Right forelimb (tissue), 1 donor: ENCODE results near the gene EHD1.

Experiments
- DNase-seq: peaks from one replicate; pipeline ENCODE4 v3.0.0-alpha.2; 2018

EHD1 gene

DNA sequence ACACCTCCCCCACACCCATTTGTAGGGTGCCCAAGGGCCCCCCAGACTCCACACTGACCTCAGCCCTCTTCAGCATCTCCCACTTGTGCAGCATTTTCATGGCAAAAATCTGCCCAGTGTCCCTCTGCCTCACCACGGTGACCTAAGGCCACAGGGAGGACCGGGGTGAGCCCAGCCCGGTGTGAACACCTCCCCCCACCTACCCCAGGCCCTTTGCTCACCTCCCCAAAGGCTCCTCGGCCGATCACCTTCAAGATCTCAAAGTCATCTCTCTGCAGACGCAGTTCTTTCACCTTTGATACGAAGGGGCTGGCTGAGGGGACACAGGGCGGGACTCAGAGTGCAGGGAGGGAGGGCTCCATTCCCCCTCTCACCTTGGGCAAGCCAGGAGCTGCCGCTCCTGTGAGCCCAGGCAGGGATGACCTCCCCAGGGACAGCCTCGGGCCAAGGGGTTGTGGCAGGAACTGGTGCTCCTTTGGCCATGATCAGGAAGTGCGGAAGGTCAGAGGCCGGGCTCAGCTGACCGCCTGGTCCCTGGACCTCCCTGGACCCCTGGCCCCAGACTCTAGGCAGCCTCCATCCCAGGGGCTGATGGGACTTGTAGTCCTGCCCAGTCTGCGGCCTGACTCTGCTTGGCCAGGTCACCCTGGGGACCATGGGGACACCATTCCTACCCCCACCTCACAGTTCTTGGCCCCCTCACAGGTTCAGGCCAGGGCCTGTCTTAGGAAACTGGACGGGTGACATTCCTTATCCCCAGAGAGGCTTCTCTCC is 36.6 kb downstream of the EHD1 start:
- no peak for DNase-seq

DNA sequence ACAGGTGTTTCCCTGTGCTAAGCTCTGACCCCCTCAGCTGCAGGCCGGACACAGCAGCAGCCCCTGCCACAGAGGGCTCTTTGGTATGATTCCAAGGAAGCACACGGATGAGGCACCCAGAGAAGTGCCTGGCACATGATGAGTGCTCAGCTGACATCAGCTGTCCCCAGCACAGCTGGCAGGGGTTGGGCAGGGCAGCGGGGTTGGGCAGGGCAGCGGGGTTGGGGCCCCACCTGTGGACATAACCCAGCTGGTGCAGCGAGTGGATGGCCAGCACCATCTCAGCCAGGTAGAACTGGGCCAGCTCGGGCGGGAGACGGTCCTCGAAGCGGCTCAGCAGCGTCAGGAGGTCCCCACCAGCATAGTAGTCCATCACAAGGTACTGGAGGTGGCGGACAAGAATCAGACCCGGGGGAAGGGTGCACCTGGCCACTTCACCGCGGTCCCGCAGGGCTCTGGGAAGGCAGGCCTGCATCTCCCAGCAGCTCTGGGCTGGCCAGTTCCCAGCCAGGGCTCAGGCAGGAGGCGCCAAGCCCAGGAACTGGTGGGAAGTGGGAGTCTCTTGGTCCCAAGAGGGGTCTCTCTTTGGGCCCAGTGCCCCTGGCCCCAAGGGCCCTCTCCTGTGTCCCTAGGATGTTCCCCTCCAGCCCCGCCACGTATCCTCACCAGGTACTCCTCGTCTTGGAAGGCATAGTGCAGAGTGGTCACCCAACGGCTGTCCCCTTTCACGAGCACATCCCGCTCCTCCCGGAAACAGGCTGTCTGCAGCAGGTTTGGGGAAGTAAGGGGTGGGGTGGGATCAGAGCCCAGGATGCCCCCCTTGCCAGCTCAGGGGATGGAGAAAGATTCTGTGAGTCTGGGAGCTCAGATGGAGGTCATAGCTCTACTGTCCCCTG is 38.3 kb downstream of the EHD1 start:
- no peak for DNase-seq

DNA sequence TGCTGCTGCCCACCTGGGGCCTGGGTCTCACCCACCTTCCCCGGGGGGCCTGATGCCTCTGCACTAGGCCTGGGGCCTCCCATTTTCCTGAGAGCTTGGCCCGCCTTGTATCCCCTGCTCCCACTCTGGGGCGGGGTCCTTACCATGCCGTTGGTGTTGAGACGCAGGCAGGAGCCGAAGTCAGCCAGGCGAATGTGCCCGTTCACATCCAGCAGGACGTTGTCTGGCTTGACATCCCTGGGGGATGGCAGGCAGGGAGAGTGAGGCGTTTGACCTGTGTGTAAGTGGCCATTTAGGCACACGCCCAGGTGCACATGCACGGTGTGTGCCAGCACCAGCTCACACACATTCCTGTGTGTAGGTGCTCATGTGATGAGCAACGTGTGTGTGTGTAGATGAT is 39.1 kb downstream of the EHD1 start:
- no peak for DNase-seq

DNA sequence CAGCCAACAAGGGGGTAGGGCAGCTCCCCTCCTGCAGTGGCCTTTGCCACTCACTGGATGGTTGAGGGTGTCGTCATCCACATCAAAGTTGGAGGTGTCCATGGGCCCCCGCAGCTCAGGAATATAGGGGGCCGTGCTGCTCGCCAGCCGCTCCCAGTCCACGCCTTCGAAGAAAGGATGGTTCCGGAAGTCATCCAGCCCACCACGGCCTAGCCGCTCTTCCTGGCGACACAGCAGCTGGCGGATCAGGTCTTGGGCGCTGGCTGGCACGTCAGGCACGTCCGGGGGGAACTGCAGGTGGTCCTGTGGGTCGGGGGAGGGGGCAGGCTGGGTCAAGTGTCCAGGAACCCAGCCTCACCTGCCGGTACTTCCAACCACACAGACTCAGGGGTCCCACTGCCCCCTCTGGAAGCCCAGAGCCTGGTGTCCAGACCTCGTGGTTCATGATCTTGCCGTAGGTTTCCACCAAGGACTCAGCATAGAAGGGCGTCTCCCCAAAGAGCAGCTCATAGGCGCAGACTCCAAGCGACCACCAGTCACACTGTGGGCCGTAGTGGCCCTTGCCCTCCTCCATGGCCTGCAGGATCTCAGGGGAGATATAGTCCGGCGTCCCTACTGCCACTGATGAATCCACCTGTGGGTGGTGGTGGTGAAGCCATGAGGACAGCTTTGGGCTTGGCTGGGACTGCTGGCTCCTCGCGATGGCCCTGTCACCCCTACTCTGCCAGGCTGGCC is 39.7 kb downstream of the EHD1 start:
- no peak for DNase-seq

DNA sequence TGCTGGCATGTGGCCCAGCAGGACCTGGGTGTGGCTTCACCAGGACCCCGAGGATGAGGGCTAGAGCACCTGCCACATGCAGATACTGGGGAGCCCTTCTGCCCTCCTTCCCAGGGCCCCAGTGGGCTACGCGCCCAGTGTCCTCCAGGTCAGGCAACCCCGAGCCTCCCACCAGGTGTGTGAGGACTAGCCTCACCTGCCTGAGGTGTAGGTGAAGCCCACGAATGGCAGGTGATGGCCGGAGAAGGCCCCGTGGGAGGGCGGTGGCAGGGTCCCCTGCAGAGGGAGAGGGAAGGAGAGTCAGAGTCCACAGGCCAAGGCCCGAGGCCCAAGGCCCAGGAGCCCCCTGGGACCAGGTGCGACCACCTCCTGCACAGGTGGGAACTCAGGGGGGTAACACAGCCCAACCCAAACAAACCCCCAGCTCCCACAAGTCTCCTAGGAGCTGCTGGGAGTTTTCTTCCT is 40.5 kb downstream of the EHD1 start:
- no peak for DNase-seq

DNA sequence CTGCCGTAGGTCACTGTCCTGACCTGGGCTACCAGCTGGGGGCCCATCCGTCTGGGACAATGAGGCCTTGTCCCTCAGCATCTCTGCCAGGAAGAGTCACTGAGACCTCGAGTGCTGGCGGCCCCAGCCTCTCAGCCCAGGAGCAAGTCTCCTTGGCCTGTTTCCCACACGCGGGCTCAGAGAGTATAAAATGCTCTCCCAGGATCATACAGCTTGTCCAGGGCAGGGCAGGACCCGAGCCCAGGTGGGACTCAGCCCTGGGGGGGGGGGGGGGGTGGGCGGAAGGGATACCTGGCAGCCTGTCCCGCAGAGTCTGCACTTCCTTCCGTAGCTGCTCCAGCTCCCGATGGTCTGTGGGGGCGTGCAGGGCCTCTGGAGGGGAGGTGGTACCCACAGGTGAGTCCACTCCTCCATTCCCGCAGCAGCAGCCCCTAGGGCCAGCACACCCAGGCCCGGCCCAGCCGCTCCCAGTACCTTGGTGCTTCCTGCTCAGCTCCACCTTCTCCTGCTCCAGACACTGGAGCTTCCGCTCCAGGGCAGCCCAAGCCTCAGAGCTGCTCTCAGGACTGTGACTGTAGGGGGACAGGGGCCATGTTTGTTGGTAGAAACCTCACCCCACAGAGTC is 41.9 kb downstream of the EHD1 start:
- no peak for DNase-seq

DNA sequence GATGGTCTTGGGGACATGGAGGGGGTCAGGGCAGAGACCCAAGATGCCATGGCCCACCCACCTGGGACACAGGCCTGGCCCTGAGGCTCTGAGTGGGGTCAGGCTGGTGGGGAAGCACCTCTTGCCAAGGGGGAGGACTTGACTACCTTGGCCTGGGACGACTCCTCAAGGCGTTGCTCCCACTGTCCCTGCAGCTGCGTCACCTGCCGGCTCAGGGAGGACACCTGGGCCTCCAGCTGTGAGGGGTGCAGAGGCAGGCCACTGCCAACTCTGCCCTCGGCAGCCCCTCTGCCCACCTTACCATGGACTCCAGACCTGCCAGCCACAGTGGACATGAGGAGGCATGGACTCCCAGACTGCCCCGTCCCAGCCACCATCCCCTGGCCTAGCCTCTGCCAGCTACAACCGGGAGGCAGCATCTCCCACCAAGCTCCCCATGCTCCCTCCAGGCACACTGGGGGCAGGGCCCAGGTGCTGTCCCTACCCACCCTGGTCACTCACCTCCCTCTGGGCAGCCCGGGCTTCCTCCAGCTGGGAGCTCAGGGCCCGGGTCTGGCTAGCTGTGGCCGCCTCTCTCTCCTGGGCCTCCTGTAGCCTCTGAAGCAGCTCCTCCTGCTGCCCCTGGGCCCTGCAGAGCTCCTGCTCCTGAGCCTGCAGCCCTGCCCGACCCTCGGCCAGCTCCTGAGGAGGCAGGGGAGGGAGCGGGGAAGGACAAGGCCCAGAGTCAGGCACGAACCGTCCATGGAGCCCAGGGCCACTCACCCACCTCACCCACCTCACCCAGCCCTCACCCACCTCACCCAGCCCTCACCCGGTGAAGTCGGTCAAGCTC is 42.6 kb downstream of the EHD1 start:
- no peak for DNase-seq

DNA sequence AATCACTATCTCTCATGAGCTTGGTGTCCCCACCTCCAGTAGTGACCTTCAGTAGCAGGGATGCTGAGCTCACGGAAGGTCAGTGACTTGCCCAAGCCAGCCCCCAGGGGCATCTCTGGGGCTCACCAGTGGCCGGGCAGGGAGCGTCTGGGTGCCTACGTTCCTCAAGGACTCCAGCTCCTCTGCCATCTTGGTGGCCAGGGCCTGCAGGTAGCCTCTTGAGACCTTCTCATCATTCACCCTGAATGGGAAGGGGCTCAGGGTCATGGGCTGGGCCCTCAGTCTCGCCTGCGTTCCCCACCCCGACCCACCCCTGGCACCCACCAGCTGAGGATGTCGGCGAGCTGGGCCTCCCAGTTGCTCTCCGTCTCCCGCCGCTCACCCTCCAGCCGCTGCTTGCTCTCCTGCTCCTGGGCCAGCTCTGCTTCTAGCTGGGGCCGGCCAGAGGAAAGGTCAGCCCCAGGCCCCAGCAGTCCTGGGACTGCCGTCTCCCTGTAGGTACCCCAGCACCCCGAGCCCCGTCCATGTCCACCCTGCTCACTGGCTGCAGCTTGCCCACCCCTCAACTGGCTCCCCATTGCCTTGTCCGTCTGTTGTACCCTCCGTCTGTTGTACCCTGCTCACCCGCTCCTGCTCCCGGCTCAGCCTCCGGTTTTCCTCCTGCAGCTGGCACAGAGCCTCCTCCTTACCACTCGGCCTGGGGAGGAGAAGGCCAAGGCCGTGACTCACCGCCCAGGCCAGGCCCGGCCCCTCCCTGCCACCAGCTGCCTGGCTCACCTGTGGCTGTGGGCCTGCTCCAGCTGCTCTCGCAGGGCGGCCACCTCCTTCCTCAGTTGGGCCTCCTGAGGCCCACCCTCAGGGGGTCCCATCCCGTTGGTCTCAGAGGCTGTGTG is 43.5 kb downstream of the EHD1 start:
- no peak for DNase-seq

DNA sequence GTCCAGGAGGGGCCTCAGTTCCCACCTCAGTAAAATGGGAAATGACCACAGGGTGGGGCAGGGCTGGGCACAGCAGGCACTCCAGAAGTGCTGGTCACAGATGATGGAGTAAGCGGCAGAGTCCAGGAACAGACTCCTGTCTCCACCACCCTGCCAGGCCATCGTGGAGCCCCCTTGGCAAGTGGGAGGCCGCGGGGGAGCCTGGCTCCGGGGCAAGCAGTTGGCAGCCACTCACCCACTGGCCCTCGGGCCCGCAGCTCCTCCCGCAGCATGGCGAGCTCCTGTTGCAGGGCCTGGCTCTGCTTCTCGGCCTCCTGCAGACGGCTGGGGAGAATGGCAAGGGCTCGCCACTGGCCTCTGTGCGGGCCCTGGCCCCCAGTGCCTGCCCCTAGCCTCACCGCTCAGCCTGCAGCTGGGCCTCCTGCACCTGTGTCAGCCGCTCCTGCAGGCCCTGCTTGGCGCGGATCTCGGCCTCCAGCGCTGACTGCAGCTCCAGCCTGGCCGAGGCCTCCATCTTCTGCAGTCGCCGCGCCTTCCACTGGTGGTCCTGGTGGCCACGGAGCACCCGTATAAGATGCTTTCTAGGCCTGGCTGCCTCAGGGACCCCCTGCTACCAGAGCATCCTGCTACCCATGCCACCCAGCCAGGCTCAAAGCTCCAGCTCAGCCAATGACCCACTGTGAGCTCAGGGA is 44.2 kb downstream of the EHD1 start:
- DNase-seq: no peak

DNA sequence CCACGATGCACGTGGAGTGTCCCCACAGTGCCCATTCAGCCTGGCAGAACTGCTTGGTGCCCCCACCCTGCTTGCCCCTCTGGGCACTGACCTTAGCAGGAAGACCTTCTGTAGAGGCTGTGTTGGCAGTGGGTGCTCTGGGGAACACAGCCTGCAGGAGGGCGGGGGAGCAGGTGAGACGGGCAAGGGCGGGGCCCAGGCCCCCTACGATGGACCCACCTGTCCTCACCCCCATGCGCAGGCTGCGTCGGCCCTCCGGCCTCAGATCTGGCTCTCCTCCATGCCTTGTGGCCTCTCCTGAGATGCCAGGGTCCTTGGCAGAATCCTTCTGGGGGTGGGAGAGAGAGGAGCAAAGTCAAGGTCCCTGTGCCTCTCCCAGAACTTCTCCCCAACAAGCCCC is 44.9 kb downstream of the EHD1 start:
- no peak for DNase-seq

DNA sequence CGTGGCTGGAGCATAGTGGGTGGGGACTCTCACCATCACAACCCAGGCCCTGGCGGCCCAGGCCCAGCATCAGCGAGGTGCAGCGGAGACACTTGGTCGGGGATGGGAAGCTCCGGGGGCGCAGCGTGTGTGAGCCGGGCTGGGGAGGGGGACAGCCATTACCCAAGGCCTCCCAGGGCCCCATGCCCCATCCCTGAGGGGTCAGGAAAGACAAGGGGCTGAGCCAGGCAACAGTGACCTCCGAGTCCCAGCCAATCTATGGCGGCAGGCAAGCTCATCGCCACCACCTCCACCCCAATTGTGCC is 45.3 kb downstream of the EHD1 start:
- no peak for DNase-seq

DNA sequence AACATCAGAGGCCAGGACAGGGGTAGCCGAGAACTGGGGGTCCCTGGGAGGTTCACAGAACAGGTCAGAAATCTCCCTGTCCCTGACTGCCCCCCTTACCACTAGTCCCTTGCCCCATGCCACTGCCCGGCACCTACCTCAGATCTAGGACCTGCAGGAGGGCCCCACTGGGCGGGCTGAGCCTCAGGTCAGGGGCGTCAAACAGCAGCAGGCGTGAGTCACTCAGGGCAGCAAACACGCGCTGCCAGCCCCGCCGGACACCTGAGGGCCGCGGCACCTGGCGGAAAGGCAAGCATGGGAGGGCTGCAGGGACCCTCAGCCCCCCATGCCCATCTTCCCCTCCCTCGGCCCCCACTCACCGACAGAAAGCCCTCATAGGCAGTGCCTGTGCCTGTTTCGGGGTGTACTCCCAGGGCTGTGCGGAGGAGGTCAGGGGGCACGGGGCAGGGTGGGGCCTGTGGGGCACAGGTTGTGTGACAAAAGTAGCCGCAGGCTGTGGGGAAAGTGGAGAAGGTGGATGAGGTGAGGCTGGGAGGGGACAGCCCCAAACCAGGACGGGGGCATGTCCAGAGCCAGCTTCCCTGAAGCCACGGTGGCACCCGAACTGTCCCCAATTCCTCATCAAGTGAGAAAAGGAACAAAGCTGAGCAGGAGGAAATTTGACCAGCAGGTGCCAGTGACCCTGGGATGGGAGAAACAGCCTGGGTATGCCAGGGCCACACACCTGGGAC is 45.8 kb downstream of the EHD1 start:
- DNase-seq: no peak

DNA sequence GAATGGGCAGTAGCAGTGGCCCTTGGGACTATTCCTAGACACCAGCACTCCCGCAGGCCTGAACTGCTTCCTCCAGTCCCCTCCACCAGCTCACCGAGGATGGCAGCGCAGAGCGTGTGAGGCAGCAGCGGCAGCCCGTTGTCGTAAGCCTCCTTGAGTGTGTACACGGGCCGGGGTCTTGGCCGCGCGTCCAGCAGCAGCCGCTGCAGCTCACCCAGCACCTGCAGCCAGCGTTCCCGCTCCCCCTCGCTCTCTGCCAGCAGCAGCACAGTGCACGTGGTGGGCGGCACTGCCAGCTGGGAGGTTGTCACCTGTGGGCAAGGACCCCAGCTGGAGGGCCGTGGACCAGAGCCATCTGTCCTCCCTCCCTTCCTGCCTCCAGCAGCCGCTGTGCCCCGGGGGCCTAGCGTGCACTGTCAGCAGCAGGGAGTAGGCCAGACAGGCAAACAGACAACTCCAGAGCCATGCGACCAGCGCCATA is 47.0 kb downstream of the EHD1 start:
- no peak for DNase-seq

DNA sequence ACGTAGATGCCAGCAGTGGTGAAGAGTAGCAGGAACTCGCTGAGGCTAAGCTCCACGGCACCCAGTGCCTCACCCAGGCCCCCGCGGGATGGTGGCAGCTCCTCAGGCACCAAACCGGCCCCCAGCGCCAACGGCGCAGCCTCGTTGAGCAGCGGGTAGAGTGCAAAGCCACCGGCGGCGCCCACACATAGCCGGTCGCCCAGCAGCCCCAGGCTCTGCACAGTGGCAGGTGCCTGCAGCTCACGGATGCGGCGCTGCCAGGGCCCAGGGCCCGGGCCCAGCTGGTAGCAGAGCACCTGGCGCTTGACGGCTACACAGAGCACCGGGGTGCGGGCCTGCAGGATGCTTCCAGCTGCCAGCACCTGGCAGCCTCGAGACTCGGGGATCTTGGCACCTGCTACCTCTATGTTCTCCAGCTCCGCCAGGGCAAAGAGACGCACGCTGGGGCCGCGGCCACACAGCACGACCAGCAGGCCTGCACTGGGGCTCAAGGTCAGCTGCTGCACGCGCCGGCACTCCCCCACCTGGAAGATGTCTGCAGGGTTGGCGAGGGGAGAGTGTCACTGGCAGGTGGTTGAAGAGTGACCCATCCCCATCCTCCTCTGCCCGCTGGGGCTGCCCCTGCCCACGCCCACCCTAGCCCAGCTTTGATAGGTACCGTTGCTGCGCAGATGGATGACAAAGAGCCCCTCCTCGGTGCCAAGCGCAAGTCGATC is 48.7 kb downstream of the EHD1 start:
- DNase-seq: no peak

DNA sequence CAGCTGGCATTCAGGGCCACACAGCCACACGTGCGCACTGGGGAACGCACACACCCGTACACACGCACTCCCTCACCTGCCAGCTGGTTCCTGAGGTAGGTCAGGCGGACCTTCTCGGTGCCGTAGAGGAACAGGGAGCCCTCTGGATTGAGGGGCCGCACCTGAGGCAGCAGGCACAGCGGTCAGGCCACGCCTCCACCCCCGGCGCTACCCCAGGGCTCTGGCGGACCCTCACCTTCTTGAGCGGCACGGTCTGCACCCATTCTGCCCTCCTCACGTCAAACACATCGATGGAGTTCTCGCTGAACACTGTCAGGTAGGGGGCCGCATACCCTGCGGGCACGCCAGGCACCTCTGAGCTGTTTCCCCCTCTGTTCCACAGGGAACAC is 51.0 kb downstream of the EHD1 start:
- DNase-seq: no peak

DNA sequence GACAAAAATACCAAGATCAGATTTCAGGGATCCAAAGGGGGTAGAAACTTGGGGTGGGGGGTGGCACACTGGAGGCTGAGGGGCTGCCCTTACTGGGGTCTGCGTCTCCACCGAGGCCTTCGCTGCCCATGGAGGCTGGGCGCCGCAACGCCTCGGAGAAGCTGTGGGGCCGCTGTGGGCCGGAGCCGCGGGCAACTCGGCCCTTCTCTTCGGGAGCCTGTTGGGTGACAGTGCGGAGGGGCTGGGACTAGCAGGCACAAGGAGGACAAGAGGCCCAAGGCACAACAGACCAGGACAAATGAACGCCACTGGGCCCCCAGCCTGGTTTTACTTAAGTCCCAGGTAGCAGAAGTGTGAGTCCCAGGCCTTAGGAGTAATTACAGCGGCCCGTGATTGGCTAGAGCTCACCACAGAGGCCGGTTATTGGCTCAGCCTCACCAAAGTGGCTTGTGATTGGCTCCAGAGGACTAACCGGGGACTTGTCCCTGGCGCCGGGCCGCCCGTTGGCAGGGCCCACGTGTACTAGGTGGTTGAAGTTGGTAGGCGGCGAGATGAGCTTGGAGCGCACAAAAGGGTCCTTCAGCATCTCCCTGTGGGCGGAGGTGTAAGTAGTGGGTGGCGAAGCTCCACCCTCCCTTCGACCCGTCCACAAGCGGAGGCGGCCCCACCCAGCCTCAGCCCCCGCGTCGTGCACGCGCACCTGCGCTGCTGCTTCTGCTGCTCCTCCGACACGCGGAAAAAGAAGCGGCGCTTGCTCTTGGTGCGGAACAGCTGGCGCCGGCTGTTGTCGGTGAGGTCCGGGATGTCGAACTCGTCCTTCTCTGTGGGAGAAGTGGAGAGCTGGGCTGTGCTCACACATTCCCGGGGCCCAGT is 51.6 kb downstream of the EHD1 start:
- DNase-seq: no peak

DNA sequence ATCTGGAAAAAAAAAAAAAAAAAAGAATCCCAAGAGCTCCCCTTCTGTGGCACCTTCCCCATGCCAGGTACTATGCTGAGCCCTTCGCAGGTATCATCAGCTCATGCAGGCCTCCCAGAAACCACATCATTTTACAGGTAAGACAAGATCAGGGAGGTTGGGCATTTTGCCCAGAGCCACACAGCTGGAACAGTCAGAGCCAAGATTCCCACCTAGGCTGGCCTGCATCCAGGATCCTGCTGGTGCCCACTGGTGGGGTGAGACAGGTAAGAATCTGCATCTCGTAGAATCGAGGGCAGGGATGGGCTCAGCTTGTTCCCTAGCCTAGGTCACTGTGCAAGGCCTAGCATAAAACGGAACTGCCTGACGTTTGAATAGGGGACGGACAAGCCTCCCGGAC is 52.4 kb downstream of the EHD1 start:
- DNase-seq: no peak

DNA sequence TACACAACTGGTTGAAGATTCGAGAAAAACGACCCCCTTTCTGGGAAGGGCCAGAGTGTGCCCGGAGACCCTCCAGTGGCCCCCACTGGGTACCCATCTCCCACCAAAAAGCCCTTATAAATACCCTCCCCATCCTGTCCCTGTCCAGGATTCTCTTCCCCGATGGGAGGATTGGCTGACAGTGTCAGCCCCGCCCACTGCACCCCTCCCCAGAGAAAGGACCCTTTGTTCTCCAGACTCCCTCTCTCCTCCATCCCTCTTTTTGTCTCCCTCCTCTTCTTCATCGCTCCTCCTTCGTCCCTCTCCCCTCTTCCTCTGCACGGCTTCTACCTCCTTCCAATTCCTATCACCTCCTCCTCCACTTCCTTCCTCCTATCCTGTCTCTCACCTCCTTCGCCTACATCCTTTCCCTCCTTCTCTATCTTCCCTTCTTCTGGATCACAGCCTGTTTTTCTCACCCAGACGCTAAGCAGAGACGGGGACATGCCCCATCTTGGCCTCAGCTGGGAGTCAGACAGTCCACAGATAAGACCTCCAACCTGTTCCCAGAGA is 54.8 kb downstream of the EHD1 start:
- no peak for DNase-seq
